K562 (cell line): ENCODE results near the gene CHCHD6. TPM values are rescaled to one million over a fixed set of nuclear protein-coding genes. Genes with fewer than 3 reads are reported as not detected.

Experiments
- ATAC-seq: fragments of 200-7000 bp; cut with Tn5 transposase; 3 replicates; pipeline ENCODE4 v1.9.1; 2020; ENCODE audit warnings: moderate library complexity
- BruUV-seq: library from RNA; stranded (reverse); fragments of 400-500 nt; replicated peaks from 2 replicates; lab custom pipeline; 2021; lab: Mats Ljungman, UMichigan
- CTCF ChIA-PET: fragments of 300-600 bp; formaldehyde crosslinking; extraction: SDS; loops from one replicate; lab custom pipeline; 2021; ENCODE audit warnings: low intra/inter-chr PET ratio; lab: Yijun Ruan, JAX
- POLR2A ChIA-PET: fragments of 300-600, 350-650 bp; sonication (Branson Sonifier 250); formaldehyde crosslinking; extraction: SDS; loops from one replicate; lab custom pipeline; 2021; ENCODE audit warnings: antibody characterized with exemption, inconsistent platforms; lab: Yijun Ruan, JAX
- DNase-seq, 4 experiments: peaks; one replicate each; pipeline versions ENCODE4 v3.0.0 to v3.0.0-alpha.2; 2011 to 2018; ENCODE audit warnings: low spot score in 3 of 4, mixed read lengths in 3 of 4; ENCODE audit errors: extremely low read depth in 1 of 4
- FAIRE-seq: peaks from 2 replicates; lab custom pipeline; 2011; peaks lifted over from hg19 to GRCh38; lab: Jason Lieb, UNC
- H2AFZ ChIP-seq: 2 replicates; pipeline ENCODE4 v1.6.0; 2011; ENCODE audit warnings: low read depth, low read length, control low read depth, inconsistent platforms
- H3K27ac ChIP-seq: fragments of 200-600 bp; 3 replicates; pipeline ENCODE4 v1.8.0; 2011; ENCODE audit warnings: low read depth, mild to moderate bottlenecking, control low read depth, inconsistent platforms, low read length, moderate library complexity, mixed read lengths; ENCODE audit errors: extremely low read depth
- H3K27me3 ChIP-seq, 2 experiments: fragments of 300-600 bp in 1 of 2; 2 replicates in 1 of 2; 3 replicates in 1 of 2; pipeline versions ENCODE4 v1.6.0 to v1.8.0; 2011; ENCODE audit warnings: inconsistent platforms in 2 of 2, low read length in 2 of 2, mild to moderate bottlenecking in 1 of 2, mixed read lengths in 1 of 2, moderate library complexity in 1 of 2; ENCODE audit not compliant: control insufficient read depth in 2 of 2, insufficient read depth in 2 of 2
- H3K36me3 ChIP-seq: fragments of 300-600 bp; 3 replicates; pipeline ENCODE4 v1.8.0; 2011; ENCODE audit warnings: mild to moderate bottlenecking, low read length, inconsistent platforms; ENCODE audit not compliant: control insufficient read depth, insufficient read depth
- H3K4me1 ChIP-seq, 2 experiments: fragments of 200-600 bp in 1 of 2; replicated peaks in 1 of 2; 2 replicates in 1 of 2; 3 replicates in 1 of 2; pipeline versions ENCODE4 v1.5.1 to v1.8.0; 2011; ENCODE audit warnings: inconsistent platforms in 2 of 2, low read length in 2 of 2, mild to moderate bottlenecking in 1 of 2, mixed read lengths in 1 of 2, moderate library complexity in 1 of 2; ENCODE audit not compliant: control insufficient read depth in 2 of 2, insufficient read depth in 2 of 2
- H3K4me2 ChIP-seq: 2 replicates; pipeline ENCODE4 v1.6.1; 2011; ENCODE audit warnings: low read length, control low read depth, inconsistent platforms, mixed read lengths; ENCODE audit not compliant: insufficient read depth
- H3K4me3 ChIP-seq: fragments of 200-600 bp; sonication (generic), shearing (Covaris generic); 2 replicates; pipeline ENCODE4 v1.5.1; 2016; ENCODE audit warnings: control low read depth, inconsistent platforms
- H3K79me2 ChIP-seq: fragments of 200-600 bp; 3 replicates; pipeline ENCODE4 v1.8.0; 2011; ENCODE audit warnings: low read length, inconsistent platforms; ENCODE audit not compliant: control insufficient read depth, insufficient read depth
- H3K9ac ChIP-seq, 2 experiments: 2 replicates each; pipeline versions ENCODE4 v1.6.0 to v1.6.1; 2011; ENCODE audit warnings: low read depth in 2 of 2, low read length in 2 of 2, control low read depth in 1 of 2, inconsistent platforms in 1 of 2, mild to moderate bottlenecking in 1 of 2, mixed read lengths in 1 of 2; ENCODE audit not compliant: insufficient read depth in 1 of 2
- H3K9me1 ChIP-seq: one replicate; pipeline ENCODE4 v1.6.0; 2011; ENCODE audit warnings: inconsistent platforms, mild to moderate bottlenecking, low read length, moderate library complexity; ENCODE audit not compliant: control insufficient read depth, insufficient read depth
- H3K9me3 ChIP-seq: replicated peaks from 2 replicates; pipeline ENCODE4 v1.5.1; 2011; ENCODE audit warnings: low read depth, low read length, inconsistent platforms; ENCODE audit not compliant: control insufficient read depth, insufficient read depth
- H4K20me1 ChIP-seq: replicated peaks from 2 replicates; pipeline ENCODE4 v1.6.1; 2011; ENCODE audit warnings: low read length, inconsistent platforms, mixed read lengths; ENCODE audit not compliant: control insufficient read depth, insufficient read depth
- EGR1 ChIP-seq: fragments of 450-650 bp; conservative IDR thresholded peaks from 2 replicates; pipeline ENCODE4 v1.6.1; 2017; ENCODE audit warnings: mild to moderate bottlenecking
- GTF2B ChIP-seq: IDR thresholded peaks from 2 replicates; pipeline ENCODE4 v1.6.1; 2011; ENCODE audit not compliant: insufficient read length; ENCODE audit errors: extremely low read depth
- MITF ChIP-seq: IDR thresholded peaks from 2 replicates; pipeline ENCODE4 v1.6.1; 2014; ENCODE audit warnings: antibody characterized with exemption
- POLR2G ChIP-seq: fragments of 200-400 bp; formaldehyde crosslinking; IDR thresholded peaks from 2 replicates; pipeline ENCODE4 v1.6.1; 2017; ENCODE audit warnings: low read depth, mild to moderate bottlenecking, antibody characterized with exemption, low read length, moderate library complexity
- SMARCC2 ChIP-seq: fragments of 450-650 bp; IDR thresholded peaks from 2 replicates; pipeline ENCODE4 v1.6.1; 2017; ENCODE audit warnings: antibody characterized with exemption, moderate library complexity, mild to moderate bottlenecking, low read depth
- SMC3 ChIP-seq: conservative IDR thresholded peaks from 2 replicates; pipeline ENCODE4 v1.6.1; 2011; ENCODE audit warnings: low read depth, low read length, improper control_type of control experiment; ENCODE audit not compliant: insufficient read depth
- SUPT5H ChIP-seq: fragments of 450-650 bp; IDR thresholded peaks from 2 replicates; pipeline ENCODE4 v1.6.1; 2016
- TCFL5 ChIP-seq: fragments of 250-450 bp; sonication (Bioruptor Pico); conservative IDR thresholded peaks from 2 replicates; pipeline ENCODE4 v1.6.1; 2021; ENCODE audit warnings: mild to moderate bottlenecking, moderate library complexity, matching md5 sums
- TSC22D4 ChIP-seq: fragments of 450-650 bp; IDR thresholded peaks from 2 replicates; pipeline ENCODE4 v1.6.1; 2016; ENCODE audit warnings: missing genetic modification characterization, missing biosample characterization, control low read depth
- ZNF134 ChIP-seq: fragments of 250-450 bp; sonication (Bioruptor Pico); conservative IDR thresholded peaks from 2 replicates; pipeline ENCODE4 v1.4.0; 2020
- ZNF57 ChIP-seq: fragments of 450-650 bp; formaldehyde crosslinking; IDR thresholded peaks from 2 replicates; pipeline ENCODE4 v1.4.0; 2020; ENCODE audit warnings: mild to moderate bottlenecking, moderate library complexity
- ZNF655 ChIP-seq: fragments of 250-450 bp; sonication (Bioruptor Pico); IDR thresholded peaks from 2 replicates; pipeline ENCODE4 v1.5.0; 2021
- ZNF766 ChIP-seq: fragments of 200-800 bp; sonication (Bioruptor generic); conservative IDR thresholded peaks from 2 replicates; pipeline ENCODE4 v1.6.1; 2016; ENCODE audit warnings: missing genetic modification characterization, missing compliant biosample characterization
- WGBS: fragments of 100-300 bp; shearing (Covaris generic); methylation state at CpG from one replicate; pipeline ENCODE4 v1.1.6; 2016; ENCODE audit warnings: low coverage, mixed read lengths; ENCODE audit not compliant: insufficient coverage; ENCODE audit errors: missing lambda C conversion rate; 5-methylcytosine and 5-hydroxymethylcytosine counted together
- in situ Hi-C: fragments of 300-500 bp; cut with MboI; formaldehyde crosslinking; loops from 4 replicates; pipeline ENCODE4 v1.15.0; 2018; ENCODE audit warnings: inconsistent platforms, mixed read lengths
- intact Hi-C: fragments of 100-400 bp; cut with micrococcal nuclease; formaldehyde crosslinking; loops from 2 replicates; pipeline ENCODE4 v1.14.2; 2022
- polyA plus RNA-seq, 8 experiments: library from polyadenylated mRNA; depleted of rRNA in 4 of 8; stranded (reverse) in 5 of 8; unstranded in 3 of 8; fragments of >200 nt; fragmentation: Nextera tagmentation in 2 of 8; fragmentation: Illumina TruSeq in 1 of 8; extraction: Ambion mirVana in 2 of 8; extraction: Trizol in 1 of 8; gene quantifications; 2 replicates each; pipeline versions ENCODE4 v1.2.1 to v1.2.3, GENCODE V29; 2011 to 2014; ENCODE audit warnings: inconsistent platforms in 1 of 8, missing spikeins in 1 of 8
- total RNA-seq, 7 experiments: library from RNA; depleted of rRNA in 6 of 7; stranded (reverse); fragments of >200 nt in 6 of 7; fragmentation: Illumina TruSeq in 2 of 7; extraction: Trizol in 2 of 7; gene quantifications; 2 replicates each; pipeline versions ENCODE4 v1.2.1 to v1.2.3, GENCODE V29; 2011 to 2021; ENCODE audit warnings: low replicate concordance in 1 of 7

CHCHD6 gene
- total and polyA plus RNA-seq, 9 of the 15 experiments (the other 6 are each of a cell fraction or from before 2014, with no cell fraction given), result 4.6 to 18.6 (median 10.9) TPM

- Histone ChIP-seq H3K9ac (no peak overlapping the region), H3K79me2 (peaks cover 61% of the 10 kb centered on the region), H4K20me1 (peaks cover 28% of the 10 kb centered on the region; the same call in 1 of the 2 replicates), H3K9me3 (no peaks in the 10 kb centered on the region), H3K27me3 (no peaks in the 10 kb centered on the region), H3K4me1 (peaks cover 0 to 36% of the 10 kb centered on the region in 2 experiments; a peak in 2 of 5 replicates), H3K9me1 (peaks cover 3% of the 10 kb centered on the region), H2AFZ (no peak overlapping the region), H3K4me3 (no peak overlapping the region), H3K36me3 (peaks cover 21% of the 10 kb centered on the region; the same call in 1 of the 3 replicates), H3K27ac (no peak overlapping the region), H3K4me2 (no peak overlapping the region)
- intact Hi-C loops, result no loop called here
- ATAC-seq (no peak), FAIRE-seq (no peak), DNase-seq (no peak)
- 94% methylated on average over 9 of the region's 19 CpGs for WGBS
- POLR2A ChIA-PET, result no interaction called here
- no TSS peak for BruUV-seq
- in situ Hi-C loops, result no loop called here
- no peak for TF ChIP-seq ZNF766
- TF ChIP-seq POLR2G, result peak; percentile 36; the same call in 1 of the 2 replicates
- CTCF ChIA-PET, result no interaction called here
These were observed 293.5 kb downstream of the CHCHD6 start for GRCh38 chr3:126997455-126998038.

DNA sequence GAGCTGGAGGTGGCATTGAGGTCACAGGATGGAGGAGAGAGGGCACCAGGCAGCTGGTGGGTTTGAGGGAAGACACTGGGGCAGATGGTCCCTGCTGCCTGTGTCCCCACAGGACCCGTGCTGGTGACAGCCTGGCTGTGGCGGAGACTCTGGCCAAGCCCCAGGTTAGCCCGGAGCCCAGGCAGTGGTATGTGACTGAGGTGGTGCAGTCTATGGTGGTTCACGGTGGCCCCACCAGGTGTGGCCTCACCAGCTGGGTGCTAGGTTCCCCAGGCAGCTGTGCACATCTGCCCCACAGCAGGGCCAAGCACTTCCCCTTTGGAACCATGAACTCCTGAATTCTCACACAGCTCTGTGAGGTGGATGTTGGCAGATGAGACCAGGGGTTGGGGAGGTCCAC lies 294.3 kb downstream of the CHCHD6 start:
- WGBS, result 89% methylated on average over 3 of the region's 4 CpGs
- no peak for TF ChIP-seq ZNF655 (CRISPR knock-in tag)
- TF ChIP-seq SMARCC2, result no peak
- no peak for TF ChIP-seq TCFL5
- no peak for TF ChIP-seq SMC3
- no peak for TF ChIP-seq TSC22D4 (tag)
- TF ChIP-seq GTF2B, result no peak
- no peak for TF ChIP-seq SUPT5H
- no peak for TF ChIP-seq ZNF134 (CRISPR knock-in tag)
- TF ChIP-seq MITF, result no peak
- TF ChIP-seq EGR1, result no peak
- TF ChIP-seq ZNF57 (CRISPR knock-in tag), result no peak

More for the DNA sequence above, 294.3 kb downstream of the CHCHD6 start:
- ATAC-seq (no peak), FAIRE-seq (no peak), DNase-seq (no peak)
- Histone ChIP-seq H3K27me3 (no peaks in the 10 kb centered on the region), H3K9me1 (no peaks in the 10 kb centered on the region), H3K9ac (no peak overlapping the region; a peak in 1 of 4 replicates), H3K4me2 (no peak overlapping the region), H3K79me2 (peaks cover 61% of the 10 kb centered on the region), H3K4me3 (no peak overlapping the region), H3K36me3 (peaks cover 17% of the 10 kb centered on the region; the same call in 1 of the 3 replicates), H3K4me1 (peaks cover 0 to 36% of the 10 kb centered on the region in 2 experiments; a peak in 2 of 5 replicates), H3K9me3 (no peaks in the 10 kb centered on the region), H3K27ac (no peak overlapping the region), H4K20me1 (peaks cover 28% of the 10 kb centered on the region; the same call in 1 of the 2 replicates), H2AFZ (no peak overlapping the region)
- in situ Hi-C loops, result no loop called here
- no TSS peak for BruUV-seq
- ChIA-PET POLR2A (no interaction called here), CTCF (no interaction called here)
- intact Hi-C loops, result no loop called here
